Osteocyte (in vitro differentiated cells): ENCODE measurements around the gene CRYBA2. TPM values are rescaled to one million over a fixed set of nuclear protein-coding genes. Genes with fewer than 3 reads are reported as not detected.
A peak's percentile ranks its signal among the peaks of the same experiment; 100 is the strongest.

ENCODE experiments used
- DNase-seq: peaks from one replicate; pipeline ENCODE4 v3.0.0; 2021; ENCODE audit warnings: mixed read lengths; ENCODE audit not compliant: unreplicated experiment; ENCODE audit errors: extremely low spot score
- H3K27ac Mint-ChIP-seq: one replicate; pipeline ENCODE4 v1.8.0; 2021; ENCODE audit warnings: mild to moderate bottlenecking, mixed read lengths; ENCODE audit not compliant: unreplicated experiment
- H3K27me3 Mint-ChIP-seq: one replicate; pipeline ENCODE4 v1.8.0; 2021; ENCODE audit warnings: mixed read lengths; ENCODE audit not compliant: unreplicated experiment
- H3K36me3 Mint-ChIP-seq: one replicate; pipeline ENCODE4 v1.8.0; 2021; ENCODE audit warnings: mixed read lengths; ENCODE audit not compliant: unreplicated experiment
- H3K4me1 Mint-ChIP-seq: one replicate; pipeline ENCODE4 v1.8.0; 2021; ENCODE audit warnings: mixed read lengths; ENCODE audit not compliant: unreplicated experiment
- H3K4me3 Mint-ChIP-seq: one replicate; pipeline ENCODE4 v1.8.0; 2021; ENCODE audit warnings: mild to moderate bottlenecking, moderate library complexity, mixed read lengths; ENCODE audit not compliant: unreplicated experiment
- H3K9me3 Mint-ChIP-seq: one replicate; pipeline ENCODE4 v1.8.0; 2021; ENCODE audit warnings: mixed read lengths; ENCODE audit not compliant: unreplicated experiment
- CTCF ChIP-seq: fragments of 200-600 bp; sonication (generic); IDR thresholded peaks from 2 replicates; pipeline ENCODE4 v1.5.0; 2021; ENCODE audit warnings: antibody characterized with exemption, mild to moderate bottlenecking, moderate library complexity
- long read RNA-seq: library from polyadenylated mRNA; unstranded; transcript quantifications from one replicate; pipeline ENCODE4 v2.0.0, GENCODE V29; 2021
- total RNA-seq: library from RNA; stranded (reverse); gene quantifications from 2 replicates; pipeline ENCODE4 v1.2.1, GENCODE V29; 2021

CRYBA2 gene, protein sequence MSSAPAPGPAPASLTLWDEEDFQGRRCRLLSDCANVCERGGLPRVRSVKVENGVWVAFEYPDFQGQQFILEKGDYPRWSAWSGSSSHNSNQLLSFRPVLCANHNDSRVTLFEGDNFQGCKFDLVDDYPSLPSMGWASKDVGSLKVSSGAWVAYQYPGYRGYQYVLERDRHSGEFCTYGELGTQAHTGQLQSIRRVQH
- total RNA-seq, result not detected in 2 replicates
- long read RNA-seq, result 0 reads

DNA sequence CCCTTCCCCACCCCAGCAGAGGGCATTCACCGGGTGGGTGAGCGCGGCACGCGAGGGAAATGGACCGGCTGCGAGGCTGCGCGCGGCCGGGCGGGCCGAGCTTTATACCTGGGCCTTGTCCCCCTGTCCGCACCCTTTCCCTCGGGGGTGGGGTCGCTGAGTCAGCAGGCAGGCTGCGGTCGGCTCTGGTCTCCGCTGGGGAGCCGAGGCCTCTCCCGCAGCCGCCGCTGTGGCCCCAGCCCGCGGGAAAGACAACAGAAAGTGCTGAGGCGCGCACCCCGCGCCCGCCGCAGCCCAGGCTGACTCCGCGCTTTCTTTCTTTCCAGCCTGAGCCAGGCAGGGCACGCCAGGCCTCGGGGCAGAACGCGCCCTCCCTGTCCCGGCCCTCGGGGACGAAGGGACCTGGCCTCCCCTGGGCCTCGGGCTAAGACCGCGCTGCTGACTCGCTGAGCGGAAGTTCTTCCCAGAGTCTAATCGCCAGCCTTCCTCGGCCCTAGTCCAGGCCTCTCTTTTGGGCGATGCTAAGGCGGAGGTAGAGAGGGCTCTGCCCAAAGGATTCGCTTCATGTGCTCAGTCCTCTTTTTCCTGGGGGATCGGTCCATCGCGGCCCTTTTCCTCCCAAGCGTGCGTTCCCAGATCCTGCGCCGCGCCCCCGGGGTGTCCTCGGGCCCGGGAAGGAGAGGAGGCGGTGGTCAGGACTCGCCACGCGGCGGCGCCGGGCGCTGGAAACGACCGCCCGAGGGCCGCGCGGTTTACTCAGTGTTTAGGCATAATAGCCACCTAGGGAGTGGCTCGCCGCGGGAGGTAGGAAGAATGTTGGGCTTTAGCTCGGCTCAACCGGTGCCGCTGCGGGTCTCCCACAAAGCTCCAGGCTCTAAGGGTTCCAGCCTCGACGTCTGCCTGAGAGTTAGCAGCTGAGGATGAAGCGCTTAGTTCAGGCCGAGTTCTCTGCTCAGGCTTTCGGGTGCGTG lies at the start of gene CRYBA2:
Gene CRYBA2 (minus strand): TSS at position 78 of the 971 bp plus-strand sequence. CDS start 246 bp downstream, outside the sequence.
- Mint-ChIP-seq H3K9me3 (no peaks in the 10 kb centered on the region), H3K36me3 (no peaks in the 10 kb centered on the region), H3K27me3 (peaks cover 74% of the 10 kb centered on the region), H3K27ac (no peak within 1 kb of the TSS), H3K4me1 (peaks cover 12% of the 10 kb centered on the region), H3K4me3 (peak within 1 kb of the TSS; percentile 57)
- DNase-seq, result no peak
- TF ChIP-seq CTCF, result peak; percentile 9

GRCh38 chr2:219042750-219043149 lies 49.5 kb upstream of the CRYBA2 start:
- no peak for DNase-seq
- H3K27me3 Mint-ChIP-seq, result peaks cover 65% of the 10 kb centered on the region
- H3K4me3 Mint-ChIP-seq, result no peak overlapping the region
- H3K4me1 Mint-ChIP-seq, result peaks cover 5% of the 10 kb centered on the region
- H3K36me3 Mint-ChIP-seq, result no peaks in the 10 kb centered on the region
- H3K9me3 Mint-ChIP-seq, result no peaks in the 10 kb centered on the region
- no peak for TF ChIP-seq CTCF
- H3K27ac Mint-ChIP-seq, result no peak overlapping the region

GRCh38 chr2:219042157-219042556 lies 48.9 kb upstream of the CRYBA2 start:
- H3K4me1 Mint-ChIP-seq, result peaks cover 5% of the 10 kb centered on the region
- H3K9me3 Mint-ChIP-seq, result no peaks in the 10 kb centered on the region
- H3K36me3 Mint-ChIP-seq, result no peaks in the 10 kb centered on the region
- no peak for TF ChIP-seq CTCF
- DNase-seq, result no peak
- H3K27ac Mint-ChIP-seq, result no peak overlapping the region
- H3K4me3 Mint-ChIP-seq, result no peak overlapping the region
- peaks cover 65% of the 10 kb centered on the region for H3K27me3 Mint-ChIP-seq

GRCh38 chr2:219041252-219041651 lies 48.0 kb upstream of the CRYBA2 start, which contains the start of gene CFAP65:
Gene CFAP65 (minus strand): TSS chr2:219041516. CDS start chr2:219039048, 2,468 bp downstream.
- peaks cover 5% of the 10 kb centered on the region for H3K4me1 Mint-ChIP-seq

More at GRCh38 chr2:219041252-219041651, 48.0 kb upstream of the CRYBA2 start, which contains the start of gene CFAP65:
- Mint-ChIP-seq H3K36me3 (no peaks in the 10 kb centered on the region), H3K9me3 (no peaks in the 10 kb centered on the region), H3K27me3 (peaks cover 61% of the 10 kb centered on the region), H3K4me3 (peak within 1 kb of the TSS; percentile 68), H3K27ac (no peak within 1 kb of the TSS)
- DNase-seq, result no peak
- no peak for TF ChIP-seq CTCF
